GM23338 (cell line): ENCODE results near the gene NCOA7. TPM values are rescaled to one million over a fixed set of nuclear protein-coding genes. Genes with fewer than 3 reads are reported as not detected.

Source experiments
- ATAC-seq: fragments of 200-7000 bp; cut with Tn5 transposase; 3 replicates; pipeline ENCODE4 v1.9.1; 2020
- DNase-seq: peaks from one replicate; pipeline ENCODE4 v3.0.0-alpha.2; 2015; ENCODE audit warnings: low spot score
- H2AFZ ChIP-seq: fragments of 200-600 bp; sonication (generic); 2 replicates; pipeline ENCODE4 v1.8.0; 2016; ENCODE audit warnings: antibody characterized with exemption, mild to moderate bottlenecking, moderate library complexity
- H3F3A ChIP-seq: fragments of 200-600 bp; sonication (generic); replicated peaks from 2 replicates; pipeline ENCODE4 v1.8.0; 2017; ENCODE audit warnings: antibody characterized with exemption, mixed run types, low read depth
- H3K27ac ChIP-seq: fragments of 200-600 bp; sonication (generic); 2 replicates; pipeline ENCODE4 v1.6.1; 2016; ENCODE audit warnings: low read depth
- H3K27me3 ChIP-seq: fragments of 200-600 bp; sonication (generic); 2 replicates; pipeline ENCODE4 v1.8.0; 2016; ENCODE audit warnings: mild to moderate bottlenecking, mixed run types, moderate library complexity; ENCODE audit not compliant: insufficient read depth
- H3K36me3 ChIP-seq: fragments of 200-600 bp; sonication (generic); 2 replicates; pipeline ENCODE4 v1.8.0; 2016; ENCODE audit warnings: mild to moderate bottlenecking; ENCODE audit not compliant: insufficient read depth
- H3K4me1 ChIP-seq: fragments of 200-600 bp; sonication (generic); 2 replicates; pipeline ENCODE4 v1.8.0; 2016; ENCODE audit warnings: mild to moderate bottlenecking, moderate library complexity; ENCODE audit not compliant: insufficient read depth
- H3K4me2 ChIP-seq: fragments of 200-600 bp; sonication (generic); 2 replicates; pipeline ENCODE4 v1.7.1; 2017; ENCODE audit warnings: mixed run types
- H3K4me3 ChIP-seq: fragments of 200-600 bp; sonication (generic); 2 replicates; pipeline ENCODE4 v1.6.1; 2016; ENCODE audit warnings: mixed run types
- H3K79me2 ChIP-seq: fragments of 200-600 bp; sonication (generic); replicated peaks from 2 replicates; pipeline ENCODE4 v1.8.0; 2017; ENCODE audit warnings: mild to moderate bottlenecking; ENCODE audit not compliant: insufficient read depth
- H3K9me2 ChIP-seq: fragments of 200-600 bp; sonication (generic); 2 replicates; pipeline ENCODE4 v1.8.0; 2017; ENCODE audit not compliant: insufficient read depth
- H4K20me1 ChIP-seq: fragments of 200-600 bp; sonication (generic); replicated peaks from 2 replicates; pipeline ENCODE4 v1.8.0; 2017; ENCODE audit warnings: mild to moderate bottlenecking; ENCODE audit not compliant: insufficient read depth
- H3K27ac Mint-ChIP-seq: 2 replicates; pipeline ENCODE4 v1.8.0; 2020; ENCODE audit warnings: inconsistent platforms, mild to moderate bottlenecking, moderate library complexity, mixed read lengths
- H3K27me3 Mint-ChIP-seq: 3 replicates; pipeline ENCODE4 v1.8.0; 2022; ENCODE audit warnings: low read depth, mild to moderate bottlenecking, moderate library complexity, mixed read lengths, inconsistent platforms; ENCODE audit not compliant: insufficient read depth, poor library complexity
- H3K36me3 Mint-ChIP-seq: 3 replicates; pipeline ENCODE4 v1.8.0; 2021; ENCODE audit warnings: low read depth, mild to moderate bottlenecking, inconsistent platforms, moderate library complexity, mixed read lengths
- H3K4me1 Mint-ChIP-seq: 3 replicates; pipeline ENCODE4 v1.8.0; 2020; ENCODE audit warnings: mild to moderate bottlenecking, inconsistent platforms, mixed read lengths
- H3K4me3 Mint-ChIP-seq: 3 replicates; pipeline ENCODE4 v1.8.0; 2021; ENCODE audit warnings: moderate library complexity, mild to moderate bottlenecking, inconsistent platforms, mixed read lengths
- H3K9me3 Mint-ChIP-seq: 3 replicates; pipeline ENCODE4 v1.8.0; 2020; ENCODE audit warnings: moderate library complexity, mild to moderate bottlenecking, inconsistent platforms, mixed read lengths
- EZH2phosphoT487 ChIP-seq: fragments of 200-600 bp; sonication (generic); IDR thresholded peaks from one replicate; pipeline ENCODE4 v1.8.1; 2018; ENCODE audit warnings: antibody characterized with exemption; ENCODE audit not compliant: unreplicated experiment
- JUNB ChIP-seq: IDR thresholded peaks from one replicate; pipeline ENCODE4 v1.6.1; 2016; ENCODE audit warnings: antibody characterized with exemption; ENCODE audit not compliant: unreplicated experiment
- NANOG ChIP-seq: IDR thresholded peaks from 2 replicates; pipeline ENCODE4 v1.6.1; 2016; ENCODE audit warnings: antibody characterized with exemption, borderline replicate concordance
- POLR2AphosphoS5 ChIP-seq: IDR thresholded peaks from 2 replicates; pipeline ENCODE4 v1.6.1; 2016; ENCODE audit warnings: antibody characterized with exemption, low read depth
- REST ChIP-seq: IDR thresholded peaks from one replicate; pipeline ENCODE4 v1.6.1; 2018; ENCODE audit warnings: antibody characterized with exemption; ENCODE audit not compliant: unreplicated experiment
- STAT1 ChIP-seq: IDR thresholded peaks from one replicate; pipeline ENCODE4 v1.6.1; 2016; ENCODE audit warnings: antibody characterized with exemption; ENCODE audit not compliant: unreplicated experiment
- ZNF114 ChIP-seq: fragments of 250-450 bp; sonication (Bioruptor Pico); IDR thresholded peaks from 2 replicates; pipeline ENCODE4 v1.5.0; 2020; ENCODE audit warnings: mild to moderate bottlenecking, moderate library complexity
- ZNF331 ChIP-seq: fragments of 250-450 bp; sonication (Bioruptor Pico); IDR thresholded peaks from 2 replicates; pipeline ENCODE4 v1.5.0; 2020; ENCODE audit warnings: low read depth, mild to moderate bottlenecking, moderate library complexity
- polyA plus RNA-seq: library from polyadenylated mRNA; unstranded; fragments of >200 nt; fragmentation: Nextera tagmentation; extraction: Ambion mirVana; gene quantifications from 2 replicates; pipeline ENCODE4 v1.2.1, GENCODE V29; 2016
- total RNA-seq: library from RNA; depleted of rRNA; stranded (reverse); fragments of >200 nt; shearing (Covaris generic); gene quantifications from 2 replicates; pipeline ENCODE4 v1.2.3, GENCODE V29; 2014
- TF ChIP-seq, protein P1 (sequence below): IDR thresholded peaks from 2 replicates; pipeline ENCODE4 v1.6.1; 2016; ENCODE audit warnings: antibody characterized with exemption
- TF ChIP-seq, protein P2 (sequence below), 2 experiments: fragments of 200-600 bp in 1 of 2; sonication (generic) in 1 of 2; conservative IDR thresholded peaks; 2 replicates each; pipeline versions ENCODE4 v1.5.1 to v1.6.1; 2016 to 2017; ENCODE audit warnings: antibody characterized with exemption in 2 of 2, low read depth in 2 of 2, mild to moderate bottlenecking in 2 of 2, moderate library complexity in 1 of 2

The NCOA7 gene
- total and polyA plus RNA-seq, 2 experiments from 2014 or later = 9.3 to 15.7 TPM

DNA sequence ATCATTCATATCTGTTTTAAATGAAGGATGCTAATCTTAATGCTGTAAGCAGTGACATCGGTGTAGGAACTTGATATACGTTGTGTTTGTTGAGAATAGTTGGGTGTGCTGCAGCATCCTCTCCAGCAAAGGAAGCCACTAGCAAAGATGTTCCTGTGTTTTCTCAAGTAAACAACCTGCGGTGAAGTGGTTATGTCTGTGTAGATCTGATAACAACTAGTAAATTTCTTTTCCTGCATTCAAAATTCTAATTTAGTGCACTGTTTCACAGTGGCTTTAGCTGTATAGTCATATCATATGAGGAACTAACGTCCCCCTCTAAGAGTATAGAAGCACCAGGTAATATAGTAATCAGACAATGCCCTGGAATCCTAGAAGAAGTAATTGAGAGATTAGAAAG is 38.7 kb downstream of the NCOA7 start (continued):
- no peak for TF ChIP-seq REST

DNA sequence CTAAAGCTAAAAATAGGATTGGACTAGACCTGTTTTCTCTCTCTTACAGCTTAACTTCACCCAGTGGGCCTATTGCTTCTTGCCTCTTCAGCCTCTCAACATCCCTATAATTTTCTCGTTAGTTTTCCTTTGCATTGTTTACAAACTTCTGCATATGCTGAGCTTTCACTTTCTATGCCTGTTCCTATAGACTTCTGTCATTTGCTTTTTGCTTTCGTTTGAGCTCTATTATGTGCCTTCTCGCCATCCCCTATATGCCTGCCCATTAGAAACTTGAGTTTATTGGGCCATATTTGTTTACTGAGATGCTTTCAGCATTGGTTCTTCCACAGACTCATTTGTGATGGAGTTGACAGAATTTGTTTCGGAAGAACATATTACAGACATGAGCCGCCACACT is 40.9 kb downstream of the NCOA7 start:
- DNase-seq (no peak), ATAC-seq (no peak)
- Histone ChIP-seq H3K4me1 (peaks cover 12% of the 10 kb centered on the region), H3K4me2 (no peak overlapping the region), H3F3A (no peaks in the 10 kb centered on the region), H2AFZ (no peak overlapping the region), H3K4me3 (no peak overlapping the region), H3K36me3 (no peaks in the 10 kb centered on the region), H3K27me3 (no peaks in the 10 kb centered on the region), H4K20me1 (no peaks in the 10 kb centered on the region; the same call in 1 of the 2 replicates), H3K79me2 (no peaks in the 10 kb centered on the region), H3K9me2 (no peaks in the 10 kb centered on the region), H3K27ac (no peak overlapping the region)
- H3K4me1 Mint-ChIP-seq = peaks cover 18% of the 10 kb centered on the region
- TF ChIP-seq NANOG (no peak), ZNF331 (no peak), EZH2phosphoT487 (no peak), STAT1 (no peak), ZNF114 (CRISPR knock-in tag) (no peak), POLR2AphosphoS5 (no peak), JUNB (no peak)
- TF ChIP-seq, protein P1, sequence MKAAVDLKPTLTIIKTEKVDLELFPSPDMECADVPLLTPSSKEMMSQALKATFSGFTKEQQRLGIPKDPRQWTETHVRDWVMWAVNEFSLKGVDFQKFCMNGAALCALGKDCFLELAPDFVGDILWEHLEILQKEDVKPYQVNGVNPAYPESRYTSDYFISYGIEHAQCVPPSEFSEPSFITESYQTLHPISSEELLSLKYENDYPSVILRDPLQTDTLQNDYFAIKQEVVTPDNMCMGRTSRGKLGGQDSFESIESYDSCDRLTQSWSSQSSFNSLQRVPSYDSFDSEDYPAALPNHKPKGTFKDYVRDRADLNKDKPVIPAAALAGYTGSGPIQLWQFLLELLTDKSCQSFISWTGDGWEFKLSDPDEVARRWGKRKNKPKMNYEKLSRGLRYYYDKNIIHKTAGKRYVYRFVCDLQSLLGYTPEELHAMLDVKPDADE = no peak
- TF ChIP-seq, protein P2, sequence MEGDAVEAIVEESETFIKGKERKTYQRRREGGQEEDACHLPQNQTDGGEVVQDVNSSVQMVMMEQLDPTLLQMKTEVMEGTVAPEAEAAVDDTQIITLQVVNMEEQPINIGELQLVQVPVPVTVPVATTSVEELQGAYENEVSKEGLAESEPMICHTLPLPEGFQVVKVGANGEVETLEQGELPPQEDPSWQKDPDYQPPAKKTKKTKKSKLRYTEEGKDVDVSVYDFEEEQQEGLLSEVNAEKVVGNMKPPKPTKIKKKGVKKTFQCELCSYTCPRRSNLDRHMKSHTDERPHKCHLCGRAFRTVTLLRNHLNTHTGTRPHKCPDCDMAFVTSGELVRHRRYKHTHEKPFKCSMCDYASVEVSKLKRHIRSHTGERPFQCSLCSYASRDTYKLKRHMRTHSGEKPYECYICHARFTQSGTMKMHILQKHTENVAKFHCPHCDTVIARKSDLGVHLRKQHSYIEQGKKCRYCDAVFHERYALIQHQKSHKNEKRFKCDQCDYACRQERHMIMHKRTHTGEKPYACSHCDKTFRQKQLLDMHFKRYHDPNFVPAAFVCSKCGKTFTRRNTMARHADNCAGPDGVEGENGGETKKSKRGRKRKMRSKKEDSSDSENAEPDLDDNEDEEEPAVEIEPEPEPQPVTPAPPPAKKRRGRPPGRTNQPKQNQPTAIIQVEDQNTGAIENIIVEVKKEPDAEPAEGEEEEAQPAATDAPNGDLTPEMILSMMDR (conservative IDR thresholded peaks at IDR 0.05; ENCODE audit: low read depth in 2 of 2) = no peak
- no peak overlapping the region for H3K27ac Mint-ChIP-seq
- H3K36me3 Mint-ChIP-seq = no peaks in the 10 kb centered on the region; the same call in 2 of the 3 replicates
- no peaks in the 10 kb centered on the region for H3K9me3 Mint-ChIP-seq
- no peaks in the 10 kb centered on the region for H3K27me3 Mint-ChIP-seq
- no peak overlapping the region for H3K4me3 Mint-ChIP-seq
